Measurements from ENCODE around the gene CCDC137.
A peak's percentile ranks its signal among the peaks of the same experiment; 100 is the strongest.

The CCDC137 gene

GRCh38 chr17:81666342-81667191, at the start of gene CCDC137, which contains the start of gene OXLD1 (continued):
- TF ChIP-seq SALL2 (tag by site-specific recombination; IDR thresholded peaks at IDR 0.05; ENCODE audit: borderline replicate concordance) (no peak), ZNF112 (tag by site-specific recombination; IDR thresholded peaks at IDR 0.05) (no peak), ZNF169 (tag by site-specific recombination; IDR thresholded peaks at IDR 0.05) (0 out of 2 replicates have a peak, but pooled peaks have one; percentile 20), ZBTB1 (tag by site-specific recombination; IDR thresholded peaks at IDR 0.05) (no peak), ZEB2 (tag by site-specific recombination; IDR thresholded peaks at IDR 0.05) (0 out of 2 replicates have a peak, but pooled peaks have one; percentile 36), KLF16 (tag by site-specific recombination; IDR thresholded peaks at IDR 0.05) (peak; percentile 24; the same call in 1 of the 2 replicates), ZNF394 (tag by site-specific recombination; IDR thresholded peaks at IDR 0.05; ENCODE audit: borderline replicate concordance) (peak; percentile 42; the same call in 1 of the 2 replicates), ZNF571 (tag by site-specific recombination; IDR thresholded peaks at IDR 0.05) (no peak), ZNF426 (tag by site-specific recombination; IDR thresholded peaks at IDR 0.05) (no peak), ZNF548 (tag by site-specific recombination; IDR thresholded peaks at IDR 0.05) (no peak), ZNF837 (tag by site-specific recombination; IDR thresholded peaks at IDR 0.05) (no peak), REST (tag by site-specific recombination; IDR thresholded peaks at IDR 0.05) (no peak), REPIN1 (tag by site-specific recombination; IDR thresholded peaks at IDR 0.05; ENCODE audit: low read depth) (no peak), ZNF544 (tag by site-specific recombination; IDR thresholded peaks at IDR 0.05) (no peak), ZNF621 (tag by site-specific recombination; IDR thresholded peaks at IDR 0.05) (no peak), ZNF221 (tag by site-specific recombination; IDR thresholded peaks at IDR 0.05; ENCODE audit: borderline replicate concordance) (no peak), ZNF202 (tag by site-specific recombination; IDR thresholded peaks at IDR 0.05; ENCODE audit: borderline replicate concordance) (no peak), PRDM1 (tag by site-specific recombination; IDR thresholded peaks at IDR 0.05) (no peak), ZSCAN23 (tag by site-specific recombination; IDR thresholded peaks at IDR 0.05) (0 out of 2 replicates have a peak, but pooled peaks have one; percentile 33), PRDM2 (tag by site-specific recombination; IDR thresholded peaks at IDR 0.05; ENCODE audit: borderline replicate concordance) (no peak), ZSCAN4 (tag by site-specific recombination; IDR thresholded peaks at IDR 0.05) (no peak)
- TF ChIP-seq, protein P1, sequence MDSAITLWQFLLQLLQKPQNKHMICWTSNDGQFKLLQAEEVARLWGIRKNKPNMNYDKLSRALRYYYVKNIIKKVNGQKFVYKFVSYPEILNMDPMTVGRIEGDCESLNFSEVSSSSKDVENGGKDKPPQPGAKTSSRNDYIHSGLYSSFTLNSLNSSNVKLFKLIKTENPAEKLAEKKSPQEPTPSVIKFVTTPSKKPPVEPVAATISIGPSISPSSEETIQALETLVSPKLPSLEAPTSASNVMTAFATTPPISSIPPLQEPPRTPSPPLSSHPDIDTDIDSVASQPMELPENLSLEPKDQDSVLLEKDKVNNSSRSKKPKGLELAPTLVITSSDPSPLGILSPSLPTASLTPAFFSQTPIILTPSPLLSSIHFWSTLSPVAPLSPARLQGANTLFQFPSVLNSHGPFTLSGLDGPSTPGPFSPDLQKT (IDR thresholded peaks at IDR 0.05; ENCODE audit: borderline replicate concordance, low read depth, low read length) = peak; percentile 85; the same call in 1 of the 2 replicates
- TF ChIP-seq, protein P2, sequence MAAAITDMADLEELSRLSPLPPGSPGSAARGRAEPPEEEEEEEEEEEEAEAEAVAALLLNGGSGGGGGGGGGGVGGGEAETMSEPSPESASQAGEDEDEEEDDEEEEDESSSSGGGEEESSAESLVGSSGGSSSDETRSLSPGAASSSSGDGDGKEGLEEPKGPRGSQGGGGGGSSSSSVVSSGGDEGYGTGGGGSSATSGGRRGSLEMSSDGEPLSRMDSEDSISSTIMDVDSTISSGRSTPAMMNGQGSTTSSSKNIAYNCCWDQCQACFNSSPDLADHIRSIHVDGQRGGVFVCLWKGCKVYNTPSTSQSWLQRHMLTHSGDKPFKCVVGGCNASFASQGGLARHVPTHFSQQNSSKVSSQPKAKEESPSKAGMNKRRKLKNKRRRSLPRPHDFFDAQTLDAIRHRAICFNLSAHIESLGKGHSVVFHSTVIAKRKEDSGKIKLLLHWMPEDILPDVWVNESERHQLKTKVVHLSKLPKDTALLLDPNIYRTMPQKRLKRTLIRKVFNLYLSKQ (tag by site-specific recombination; IDR thresholded peaks at IDR 0.05; ENCODE audit: borderline replicate concordance) = no peak
- TF ChIP-seq, protein P3, sequence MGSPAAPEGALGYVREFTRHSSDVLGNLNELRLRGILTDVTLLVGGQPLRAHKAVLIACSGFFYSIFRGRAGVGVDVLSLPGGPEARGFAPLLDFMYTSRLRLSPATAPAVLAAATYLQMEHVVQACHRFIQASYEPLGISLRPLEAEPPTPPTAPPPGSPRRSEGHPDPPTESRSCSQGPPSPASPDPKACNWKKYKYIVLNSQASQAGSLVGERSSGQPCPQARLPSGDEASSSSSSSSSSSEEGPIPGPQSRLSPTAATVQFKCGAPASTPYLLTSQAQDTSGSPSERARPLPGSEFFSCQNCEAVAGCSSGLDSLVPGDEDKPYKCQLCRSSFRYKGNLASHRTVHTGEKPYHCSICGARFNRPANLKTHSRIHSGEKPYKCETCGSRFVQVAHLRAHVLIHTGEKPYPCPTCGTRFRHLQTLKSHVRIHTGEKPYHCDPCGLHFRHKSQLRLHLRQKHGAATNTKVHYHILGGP (tag by site-specific recombination; IDR thresholded peaks at IDR 0.05) = no peak

Measured in HEK293 (cell line).